DOHH2 (cell line): ENCODE results near the gene IL17REL.
"Not testable (repeated sequence)": the region's sequence is repeated elsewhere in the genome, so short reads cannot be mapped to it uniquely, and the experiment has no call there.

Source experiments
- H3F3A ChIP-seq: fragments of 200-600 bp; sonication (generic), shearing (Covaris generic); 2 replicates; pipeline ENCODE4 v1.6.0; 2016; ENCODE audit warnings: antibody characterized with exemption, mild to moderate bottlenecking; ENCODE audit not compliant: control insufficient read depth, insufficient read depth
- H3K27ac ChIP-seq: fragments of 200-600 bp; sonication (generic); 2 replicates; pipeline ENCODE4 v1.5.1; 2014; ENCODE audit warnings: low read depth, mild to moderate bottlenecking, low read length, moderate library complexity
- H3K27me3 ChIP-seq: fragments of 200-600 bp; sonication (generic); 2 replicates; pipeline ENCODE4 v1.6.1; 2014; ENCODE audit warnings: mild to moderate bottlenecking, low read length, mixed read lengths; ENCODE audit not compliant: control insufficient read depth
- H3K36me3 ChIP-seq: fragments of 200-600 bp; sonication (generic); 2 replicates; pipeline ENCODE4 v1.6.1; 2014; ENCODE audit warnings: mild to moderate bottlenecking, low read length, moderate library complexity, mixed read lengths; ENCODE audit not compliant: control insufficient read depth
- H3K4me1 ChIP-seq: fragments of 200-600 bp; sonication (generic); 2 replicates; pipeline ENCODE4 v1.6.1; 2014; ENCODE audit warnings: mild to moderate bottlenecking, low read length, mixed read lengths; ENCODE audit not compliant: control insufficient read depth
- H3K4me2 ChIP-seq: fragments of 200-600 bp; sonication (generic); 2 replicates; pipeline ENCODE4 v1.6.0; 2014; ENCODE audit warnings: mild to moderate bottlenecking, low read length, moderate library complexity
- H3K4me3 ChIP-seq: fragments of 200-600 bp; sonication (generic); 2 replicates; pipeline ENCODE4 v1.5.1; 2014; ENCODE audit warnings: mild to moderate bottlenecking, low read length, mixed read lengths
- H3K79me2 ChIP-seq: fragments of 200-600 bp; sonication (generic); 2 replicates; pipeline ENCODE4 v1.6.1; 2014; ENCODE audit warnings: mild to moderate bottlenecking, low read length, mixed read lengths; ENCODE audit not compliant: control insufficient read depth
- H3K9me2 ChIP-seq: fragments of 200-600 bp; sonication (generic); replicated peaks from 2 replicates; pipeline ENCODE4 v1.6.1; 2014; ENCODE audit warnings: mild to moderate bottlenecking, low read length, mixed read lengths; ENCODE audit not compliant: control insufficient read depth
- H3K9me3 ChIP-seq: fragments of 200-600 bp; sonication (generic); 2 replicates; pipeline ENCODE4 v1.6.1; 2014; ENCODE audit warnings: antibody characterized with exemption, low read length, mixed read lengths; ENCODE audit not compliant: control insufficient read depth, insufficient read depth
- H4K20me1 ChIP-seq: fragments of 200-600 bp; sonication (generic); 2 replicates; pipeline ENCODE4 v1.6.0; 2014; ENCODE audit warnings: low read depth, mild to moderate bottlenecking, antibody characterized with exemption, low read length, moderate library complexity; ENCODE audit not compliant: control insufficient read depth, insufficient read depth
- CTCF ChIP-seq: fragments of 200-600 bp; sonication (generic); IDR thresholded peaks from one replicate; pipeline ENCODE4 v1.5.1; 2014; ENCODE audit warnings: antibody characterized with exemption, mild to moderate bottlenecking, low read depth, low read length; ENCODE audit not compliant: poor library complexity, severe bottlenecking
- EZH2phosphoT487 ChIP-seq: fragments of 200-600 bp; sonication (generic); IDR thresholded peaks from 2 replicates; pipeline ENCODE4 v1.6.1; 2017; ENCODE audit warnings: borderline replicate concordance, mild to moderate bottlenecking, antibody characterized with exemption, low read length, moderate library complexity, mixed read lengths

IL17REL gene

GRCh38 chr22:49948116-49948957 is 64.2 kb downstream of the IL17REL start:
- Histone ChIP-seq H3K9me3 (no peaks in the 10 kb centered on the region), H3K4me1 (peaks cover 43% of the 10 kb centered on the region), H3K4me2 (no peak overlapping the region), H3F3A (peaks cover 11% of the 10 kb centered on the region), H3K9me2 (no peaks in the 10 kb centered on the region), H3K27me3 (no peaks in the 10 kb centered on the region), H4K20me1 (no peaks in the 10 kb centered on the region), H3K27ac (no peak overlapping the region), H3K36me3 (no peaks in the 10 kb centered on the region), H3K79me2 (no peaks in the 10 kb centered on the region), H3K4me3 (no peak overlapping the region)
- no peak for TF ChIP-seq CTCF
- no peak for TF ChIP-seq EZH2phosphoT487

- Histone ChIP-seq H3K36me3 (no peaks in the 10 kb centered on the region), H4K20me1 (no peaks in the 10 kb centered on the region), H3K27me3 (no peaks in the 10 kb centered on the region), H3K27ac (no peak overlapping the region), H3K4me3 (no peak overlapping the region), H3K9me3 (no peaks in the 10 kb centered on the region), H3K9me2 (no peaks in the 10 kb centered on the region), H3K4me2 (no peak overlapping the region), H3K79me2 (no peaks in the 10 kb centered on the region), H3K4me1 (peaks cover 43% of the 10 kb centered on the region), H3F3A (peaks cover 11% of the 10 kb centered on the region)
- TF ChIP-seq CTCF, result no peak
Measured at GRCh38 chr22:49947296-49947622, 65.3 kb downstream of the IL17REL start.

- no peak overlapping the region for H3K4me2 ChIP-seq
- H3K4me1 ChIP-seq, result peaks cover 40% of the 10 kb centered on the region
Measured at GRCh38 chr22:49946612-49947295, 65.8 kb downstream of the IL17REL start.

GRCh38 chr22:49945042-49945794 is 67.3 kb downstream of the IL17REL start:
- peaks cover 27% of the 10 kb centered on the region for H3K4me1 ChIP-seq
- H4K20me1 ChIP-seq, H3K4me3 ChIP-seq, H3K36me3 ChIP-seq, H3K9me2 ChIP-seq, H3K9me3 ChIP-seq, H3K27me3 ChIP-seq, H3K79me2 ChIP-seq: not testable (repeated sequence)
- H3K27ac ChIP-seq, result peak overlapping the region; percentile 64
- H3F3A ChIP-seq, result peaks cover 11% of the 10 kb centered on the region
- peak overlapping the region; percentile 53 for H3K4me2 ChIP-seq

More at GRCh38 chr22:49946612-49947295, 65.8 kb downstream of the IL17REL start:
- Histone ChIP-seq H3K9me3 (no peaks in the 10 kb centered on the region), H3K27ac (no peak overlapping the region), H3K27me3 (no peaks in the 10 kb centered on the region), H4K20me1 (no peaks in the 10 kb centered on the region), H3K36me3 (no peaks in the 10 kb centered on the region), H3K79me2 (no peaks in the 10 kb centered on the region), H3K4me3 (no peak overlapping the region), H3F3A (peaks cover 11% of the 10 kb centered on the region), H3K9me2 (no peaks in the 10 kb centered on the region)
- no peak for TF ChIP-seq EZH2phosphoT487
